NCI-H82 (cell line): Measurements from ENCODE around the gene KCNIP1.
A peak's percentile ranks its signal among the peaks of the same experiment; 100 is the strongest.

Source experiments
- DNase-seq: peaks from one replicate; lab custom pipeline; 2025; lab: John Stamatoyannopoulos, UW

The KCNIP1 gene

GRCh38 chr5:170563824-170564567 lies 60.2 kb downstream of the KCNIP1 start:
- DNase-seq = no peak

- DNase-seq = no peak
These were observed 61.3 kb downstream of the KCNIP1 start for GRCh38 chr5:170565072-170565471.

- no peak for DNase-seq
These were observed 65.3 kb downstream of the KCNIP1 start for GRCh38 chr5:170569101-170569500.

GRCh38 chr5:170570476-170570875 lies 66.7 kb downstream of the KCNIP1 start:
- peak; percentile 38 for DNase-seq

- no peak for DNase-seq
These were observed 67.5 kb downstream of the KCNIP1 start for GRCh38 chr5:170571281-170571731.

- DNase-seq = no peak
These were observed 68.3 kb downstream of the KCNIP1 start for GRCh38 chr5:170571875-170572852.

- no peak for DNase-seq
These were observed 69.3 kb downstream of the KCNIP1 start for GRCh38 chr5:170573114-170573513.

- no peak for DNase-seq
These were observed 69.8 kb downstream of the KCNIP1 start for GRCh38 chr5:170573660-170574059.

- peak; percentile 25 for DNase-seq
These were observed 73.0 kb downstream of the KCNIP1 start for GRCh38 chr5:170576602-170577535.

- peak; percentile 33 for DNase-seq
These were observed 75.8 kb downstream of the KCNIP1 start for GRCh38 chr5:170579601-170580000.

GRCh38 chr5:170581211-170581610 lies 77.4 kb downstream of the KCNIP1 start:
- DNase-seq = no peak

GRCh38 chr5:170582644-170583330 lies 79.0 kb downstream of the KCNIP1 start:
- no peak for DNase-seq

GRCh38 chr5:170584003-170584402 lies 80.2 kb downstream of the KCNIP1 start:
- DNase-seq = no peak

GRCh38 chr5:170584450-170585058 lies 80.7 kb downstream of the KCNIP1 start:
- DNase-seq = no peak

GRCh38 chr5:170585273-170585948 lies 81.6 kb downstream of the KCNIP1 start:
- no peak for DNase-seq

GRCh38 chr5:170587808-170588207 lies 84.0 kb downstream of the KCNIP1 start:
- DNase-seq = no peak

- DNase-seq = no peak
These were observed 85.8 kb downstream of the KCNIP1 start for GRCh38 chr5:170589643-170590042.

- DNase-seq = no peak
These were observed 86.7 kb downstream of the KCNIP1 start for GRCh38 chr5:170590566-170590965.

GRCh38 chr5:170591054-170591453 lies 87.2 kb downstream of the KCNIP1 start:
- DNase-seq = no peak

- DNase-seq = no peak
These were observed 92.7 kb downstream of the KCNIP1 start for GRCh38 chr5:170596482-170597044.
